ENCODE measurements around the gene MPG. TPM values are rescaled to one million over a fixed set of nuclear protein-coding genes. Genes with fewer than 3 reads are reported as not detected.
"Not testable (repeated sequence)": the region's sequence is repeated elsewhere in the genome, so short reads cannot be mapped to it uniquely, and the experiment has no call there.

Gene MPG
- total RNA-seq, 1 donor from 2014 or later = 38.2 TPM

DNA sequence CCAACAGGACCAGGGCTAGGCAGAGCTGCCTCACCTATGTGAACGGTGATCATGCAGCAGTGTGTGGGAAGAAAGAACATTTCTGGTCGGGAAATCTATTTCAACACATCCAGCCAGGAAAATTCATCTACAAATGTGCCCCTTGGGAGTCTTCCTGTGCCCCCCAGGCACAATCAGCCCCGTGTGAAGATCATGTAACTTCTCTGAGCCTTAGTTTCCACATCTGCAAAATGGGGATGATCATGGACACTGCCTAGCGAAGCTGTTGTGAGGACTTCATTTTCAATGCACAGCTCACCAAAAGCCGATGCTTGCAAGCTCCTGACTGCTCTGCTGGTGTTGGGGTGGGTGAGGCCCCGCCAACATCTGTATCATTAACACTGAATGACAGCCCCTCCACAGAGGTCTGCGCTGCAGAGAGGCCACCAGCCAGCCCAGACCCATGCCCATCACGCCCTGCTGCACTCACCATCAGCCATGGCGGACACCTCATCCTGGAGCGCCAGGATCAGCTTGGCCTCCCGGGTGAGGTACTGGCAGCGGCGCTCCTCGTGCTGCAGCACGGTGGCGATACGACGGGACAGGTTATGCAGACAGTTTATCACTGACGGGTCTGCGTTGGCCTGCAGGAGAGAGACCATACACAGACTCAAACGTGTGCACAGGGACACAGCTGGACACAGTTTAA is 34.3 kb downstream of the MPG start:
- DNase-seq (ENCODE audit: low spot score) = no peak

- DNase-seq (ENCODE audit: low spot score) = no peak
Measured at GRCh38 chr16:114327-114726, 36.3 kb downstream of the MPG start.

DNA sequence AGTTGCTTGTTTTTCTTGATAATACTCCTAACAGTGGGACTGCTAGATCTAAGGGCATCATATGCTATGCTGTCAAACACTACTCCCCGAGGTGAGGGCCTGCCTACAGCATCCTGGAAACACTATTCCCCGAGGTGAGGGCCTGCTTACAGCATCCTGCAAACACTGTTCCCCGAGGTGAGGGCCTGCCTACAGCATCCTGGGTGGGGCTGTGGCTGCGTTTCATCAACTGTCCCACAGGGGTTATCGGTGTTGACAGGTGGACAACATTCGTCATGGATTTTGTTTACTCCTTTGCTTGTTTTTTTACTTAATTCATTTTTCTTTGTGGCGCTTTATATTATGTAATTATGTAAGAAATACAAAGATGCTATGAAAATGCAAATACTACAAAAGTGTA is 38.0 kb downstream of the MPG start:
- no peak for DNase-seq (ENCODE audit: low spot score)

GRCh38 chr16:117379-118365 is 39.6 kb downstream of the MPG start:
- no peak for DNase-seq (ENCODE audit: low spot score)

DNA sequence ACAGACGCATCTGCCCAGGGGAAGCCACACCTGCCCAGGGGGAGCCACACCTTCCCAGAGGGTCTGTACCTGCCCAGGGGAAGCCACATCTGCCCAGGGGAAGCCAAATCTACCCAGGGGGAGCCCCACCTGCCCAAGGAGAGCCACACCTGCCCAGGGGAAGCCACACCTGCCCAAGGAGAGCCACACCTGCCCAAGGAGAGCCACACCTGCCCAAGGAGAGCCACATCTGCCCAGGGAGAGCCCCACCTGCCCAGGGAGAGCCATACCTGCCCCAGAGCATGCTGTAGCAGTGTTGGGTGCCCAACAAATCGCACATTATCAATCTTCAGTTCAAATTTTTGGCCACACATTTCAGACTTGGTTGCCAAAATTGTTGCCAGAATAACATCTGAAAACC is 40.8 kb downstream of the MPG start:
- no peak for DNase-seq (ENCODE audit: low spot score)

- no peak for DNase-seq (ENCODE audit: low spot score)
Measured at GRCh38 chr16:119295-119694, 41.3 kb downstream of the MPG start.

- DNase-seq (ENCODE audit: low spot score) = no peak
Measured at GRCh38 chr16:119835-120491, 41.9 kb downstream of the MPG start.

GRCh38 chr16:120756-121155 is 42.7 kb downstream of the MPG start:
- no peak for DNase-seq (ENCODE audit: low spot score)

DNA sequence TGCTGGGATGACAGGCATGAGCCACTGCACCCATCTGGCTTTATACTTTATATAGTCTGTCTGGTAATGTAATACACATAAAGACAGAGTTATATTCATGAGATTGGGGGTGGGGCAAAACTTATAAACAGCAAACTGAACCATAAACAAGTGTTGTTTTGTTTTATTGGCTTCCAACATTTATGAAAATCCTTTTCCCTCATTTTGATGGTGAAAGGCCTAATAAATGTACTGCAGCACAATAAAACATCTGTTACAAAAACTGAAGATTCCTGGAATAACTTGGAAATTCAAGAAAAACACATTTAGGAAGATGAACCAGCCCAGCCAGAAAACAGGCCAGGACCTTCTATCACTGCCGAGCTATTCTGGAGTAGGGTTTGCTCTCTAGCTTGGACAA is 44.3 kb downstream of the MPG start:
- no peak for DNase-seq (ENCODE audit: low spot score)

GRCh38 chr16:123558-124350 is 45.7 kb downstream of the MPG start:
- DNase-seq (ENCODE audit: low spot score) = not testable (repeated sequence)

- DNase-seq (ENCODE audit: low spot score) = no peak
Measured at GRCh38 chr16:125011-125410, 47.0 kb downstream of the MPG start.

GRCh38 chr16:129075-129474 is 51.0 kb downstream of the MPG start:
- no peak for DNase-seq (ENCODE audit: low spot score)

DNA sequence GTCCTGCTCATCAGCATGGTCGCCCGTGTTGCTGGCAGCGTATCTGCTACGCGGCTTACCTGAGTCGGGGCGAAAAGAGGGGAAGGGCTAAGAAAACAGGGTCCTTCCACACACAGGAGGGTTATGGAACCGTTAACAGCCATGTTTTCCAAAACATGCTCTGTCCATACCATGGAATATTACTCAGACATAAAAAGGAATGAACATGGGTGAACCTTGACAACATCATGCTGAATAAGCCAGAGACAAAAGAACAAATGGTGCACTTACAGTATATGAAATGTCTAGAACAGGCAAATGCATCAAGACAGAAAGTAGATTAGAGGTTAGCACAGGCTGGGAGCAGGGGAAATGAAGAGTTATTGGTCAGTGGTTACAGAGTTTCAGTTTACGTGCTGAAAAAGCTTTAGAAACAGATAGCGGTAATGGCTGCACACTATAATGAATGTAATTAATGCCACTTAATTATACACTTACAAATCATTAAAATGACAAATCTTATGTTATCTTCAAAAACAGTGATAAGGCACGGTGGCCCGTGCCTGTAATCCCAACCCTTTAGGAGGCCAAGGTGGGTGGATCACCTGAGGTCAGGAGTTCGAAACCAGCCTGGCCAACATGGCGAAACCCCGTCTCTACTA is 52.6 kb downstream of the MPG start:
- no peak for DNase-seq (ENCODE audit: low spot score)

DNA sequence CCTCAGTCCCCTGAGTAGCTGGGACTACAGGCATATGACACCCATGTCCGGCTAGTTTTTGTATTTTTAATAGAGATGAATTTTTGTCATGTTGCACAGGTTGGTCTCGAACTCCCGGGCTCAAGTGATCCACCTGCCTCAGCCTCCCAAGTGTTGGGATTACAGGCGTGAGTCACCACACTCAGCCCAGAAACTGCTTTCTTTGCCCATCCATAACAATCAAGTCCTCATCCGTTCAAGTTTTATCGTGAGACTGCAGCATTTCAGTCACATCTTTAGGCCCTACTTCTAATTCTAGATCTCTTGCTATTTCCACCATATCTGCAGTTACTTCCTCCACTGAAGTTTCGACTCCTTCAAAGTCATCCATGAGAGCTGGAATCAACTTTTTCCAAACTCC is 54.1 kb downstream of the MPG start:
- DNase-seq (ENCODE audit: low spot score) = no peak

DNA sequence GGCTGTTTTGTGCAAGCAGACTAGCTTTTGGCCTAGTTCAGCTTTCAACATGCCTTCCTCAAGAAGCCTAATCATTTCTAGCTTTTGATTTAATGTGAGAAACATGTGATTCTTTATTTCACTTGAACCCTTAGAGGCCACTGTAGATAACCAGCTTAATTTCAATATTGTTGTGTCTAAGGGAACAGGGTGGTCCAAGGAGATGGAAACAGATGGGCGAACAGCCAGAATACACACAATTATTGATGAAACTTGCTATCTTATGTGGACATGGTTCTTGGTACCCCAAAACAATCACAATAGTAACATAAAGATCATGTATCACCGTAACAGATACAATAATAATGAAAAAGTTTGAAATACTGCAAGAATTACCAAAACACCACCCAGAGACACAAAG is 55.7 kb downstream of the MPG start:
- DNase-seq (ENCODE audit: low spot score) = no peak

Other genes with a start within 250 kb of the MPG start
- 14.9 TPM for gene POLR3K, start 24.6 kb upstream of the MPG start, total RNA-seq
- gene SNRNP25, start 24.4 kb upstream of the MPG start, total RNA-seq = 16.8 TPM
- gene RHBDF1, start 5.6 kb upstream of the MPG start, total RNA-seq = 49.0 TPM
- gene NPRL3, start 60.4 kb downstream of the MPG start, total RNA-seq = 42.5 TPM
- gene HBZ, start 74.4 kb downstream of the MPG start, total RNA-seq = not detected
- gene HBM, start 87.8 kb downstream of the MPG start, total RNA-seq = not detected
- 88.0 TPM for gene HBA2, start 94.7 kb downstream of the MPG start, total RNA-seq
- gene HBA1, start 98.5 kb downstream of the MPG start, total RNA-seq = 82.1 TPM
- not detected for gene HBQ1, start 102.2 kb downstream of the MPG start, total RNA-seq
- gene LUC7L, start 151.2 kb downstream of the MPG start, total RNA-seq = 85.3 TPM
- 89.4 TPM for gene FAM234A, start 156.6 kb downstream of the MPG start, total RNA-seq
- 4.5 TPM for gene RGS11, start 197.7 kb downstream of the MPG start, total RNA-seq
- gene ARHGDIG, start 202.4 kb downstream of the MPG start, total RNA-seq = not detected
- not detected for gene PDIA2, start 204.9 kb downstream of the MPG start, total RNA-seq